HG02610 (cell line): ENCODE data around the gene FBN1.

ENCODE experiments used
- ATAC-seq: cut with Tn5 transposase; IDR thresholded peaks from one replicate; pipeline ENCODE4 v1.9.1; 2021; ENCODE audit warnings: mild to moderate bottlenecking, moderate library complexity; ENCODE audit not compliant: unreplicated experiment

The FBN1 gene

GRCh38 chr15:48645558-48646330 lies at the start of gene FBN1:
Gene FBN1, minus strand, starts transcription at chr15:48645709. Its CDS starts 940 bp downstream, at chr15:48644769.
- ATAC-seq: peak; percentile 63

GRCh38 chr15:48693484-48693883 lies 48.0 kb upstream of the FBN1 start:
- no peak for ATAC-seq

GRCh38 chr15:48688493-48688892 lies 43.0 kb upstream of the FBN1 start:
- ATAC-seq: no peak

GRCh38 chr15:48683991-48684765 lies 38.7 kb upstream of the FBN1 start:
- no peak for ATAC-seq

GRCh38 chr15:48682942-48683651 lies 37.6 kb upstream of the FBN1 start:
- no peak for ATAC-seq

- ATAC-seq: no peak
Observed at GRCh38 chr15:48681353-48681752, 35.8 kb upstream of the FBN1 start.

GRCh38 chr15:48680841-48681240 lies 35.3 kb upstream of the FBN1 start:
- ATAC-seq: no peak

GRCh38 chr15:48679952-48680351 lies 34.4 kb upstream of the FBN1 start:
- ATAC-seq: no peak

GRCh38 chr15:48678851-48679250 lies 33.3 kb upstream of the FBN1 start:
- no peak for ATAC-seq

GRCh38 chr15:48677821-48678220 lies 32.3 kb upstream of the FBN1 start:
- ATAC-seq: no peak

GRCh38 chr15:48675436-48675835 lies 29.9 kb upstream of the FBN1 start:
- no peak for ATAC-seq

GRCh38 chr15:48674876-48675275 lies 29.4 kb upstream of the FBN1 start:
- ATAC-seq: no peak

GRCh38 chr15:48672206-48672605 lies 26.7 kb upstream of the FBN1 start:
- ATAC-seq: no peak

- no peak for ATAC-seq
Observed at GRCh38 chr15:48671103-48672022, 25.9 kb upstream of the FBN1 start.

- no peak for ATAC-seq
Observed at GRCh38 chr15:48667701-48668100, 22.2 kb upstream of the FBN1 start.

- no peak for ATAC-seq
Observed at GRCh38 chr15:48664436-48664835, 18.9 kb upstream of the FBN1 start.

GRCh38 chr15:48657950-48658591 lies 12.6 kb upstream of the FBN1 start:
- no peak for ATAC-seq

- no peak for ATAC-seq
Observed at GRCh38 chr15:48654801-48655200, 9.3 kb upstream of the FBN1 start.

- ATAC-seq: no peak
Observed at GRCh38 chr15:48653913-48654670, 8.6 kb upstream of the FBN1 start.
